Neural cell (in vitro differentiated cells): ENCODE results near the gene KCNS3. TPM values are rescaled to one million over a fixed set of nuclear protein-coding genes. Genes with fewer than 3 reads are reported as not detected.

Experiments
- H2AFZ ChIP-seq: fragments of 200-600, 300-800 bp; sonication (generic), shearing (Covaris generic); 2 replicates; pipeline ENCODE4 v1.6.0; 2014; ENCODE audit warnings: low read depth, mild to moderate bottlenecking, antibody characterized with exemption, low read length, moderate library complexity
- H3F3A ChIP-seq: fragments of 200-600 bp; shearing (Covaris generic); 2 replicates; pipeline ENCODE4 v1.6.1; 2016; ENCODE audit warnings: mild to moderate bottlenecking, moderate library complexity, mixed read lengths, antibody characterized with exemption, low read length; ENCODE audit not compliant: insufficient read depth, poor library complexity, severe bottlenecking
- H3K27ac ChIP-seq: fragments of 200-600, 300-800 bp; sonication (generic), shearing (Covaris generic); 2 replicates; pipeline ENCODE4 v1.5.1; 2014; ENCODE audit warnings: mild to moderate bottlenecking, low read length, moderate library complexity
- H3K27me3 ChIP-seq: fragments of 300-800, 200-600 bp; sonication (generic), shearing (Covaris generic); 2 replicates; pipeline ENCODE4 v1.6.0; 2014; ENCODE audit warnings: mild to moderate bottlenecking, low read depth, low read length, moderate library complexity; ENCODE audit not compliant: insufficient read depth
- H3K36me3 ChIP-seq: fragments of 300-800, 200-600 bp; sonication (generic), shearing (Covaris generic); 2 replicates; pipeline ENCODE4 v1.5.1; 2014; ENCODE audit warnings: mild to moderate bottlenecking, antibody characterized with exemption, low read length, moderate library complexity; ENCODE audit not compliant: insufficient read depth
- H3K4me2 ChIP-seq: fragments of 300-800, 200-600 bp; sonication (generic), shearing (Covaris generic); 2 replicates; pipeline ENCODE4 v1.6.0; 2014; ENCODE audit warnings: mild to moderate bottlenecking, low read length
- H3K4me3 ChIP-seq: fragments of 300-800, 200-600 bp; sonication (generic), shearing (Covaris generic); 2 replicates; pipeline ENCODE4 v1.5.1; 2014; ENCODE audit warnings: mild to moderate bottlenecking, low read length, moderate library complexity
- H3K79me2 ChIP-seq: fragments of 200-600 bp; shearing (Covaris generic); replicated peaks from 2 replicates; pipeline ENCODE4 v1.6.0; 2014; ENCODE audit warnings: mild to moderate bottlenecking, low read length, moderate library complexity; ENCODE audit not compliant: insufficient read depth
- H3K9ac ChIP-seq: fragments of 300-800, 200-600 bp; sonication (generic), shearing (Covaris generic); 2 replicates; pipeline ENCODE4 v1.6.1; 2016; ENCODE audit warnings: mild to moderate bottlenecking, low read length, mixed read lengths
- H3K9me2 ChIP-seq: fragments of 200-600 bp; shearing (Covaris generic); 2 replicates; pipeline ENCODE4 v1.6.1; 2016; ENCODE audit warnings: mild to moderate bottlenecking, low read length, mixed read lengths; ENCODE audit not compliant: insufficient read depth
- H3K9me3 ChIP-seq: fragments of 200-600, 300-800 bp; sonication (generic), shearing (Covaris generic); 2 replicates; pipeline ENCODE4 v1.6.1; 2016; ENCODE audit warnings: mild to moderate bottlenecking, mixed run types, low read length, moderate library complexity, mixed read lengths
- H4K20me1 ChIP-seq: fragments of 200-600 bp; shearing (Covaris generic); 2 replicates; pipeline ENCODE4 v1.6.1; 2016; ENCODE audit warnings: mild to moderate bottlenecking, mixed run types; ENCODE audit not compliant: insufficient read depth
- EP300 ChIP-seq: fragments of 450-650 bp; conservative IDR thresholded peaks from 2 replicates; pipeline ENCODE4 v1.6.1; 2014; ENCODE audit warnings: antibody characterized with exemption, mild to moderate bottlenecking, moderate library complexity; ENCODE audit not compliant: poor library complexity, severe bottlenecking
- EZH2 ChIP-seq: fragments of 200-600, 300-800 bp; shearing (Covaris generic), sonication (generic); IDR thresholded peaks from 2 replicates; pipeline ENCODE4 v1.6.1; 2014; ENCODE audit warnings: antibody characterized with exemption, low read length, borderline replicate concordance, mild to moderate bottlenecking; ENCODE audit not compliant: insufficient read depth, poor library complexity, severe bottlenecking
- MXI1 ChIP-seq: fragments of 450-650 bp; conservative IDR thresholded peaks from 2 replicates; pipeline ENCODE4 v1.6.1; 2014; ENCODE audit warnings: antibody characterized with exemption, mild to moderate bottlenecking; ENCODE audit not compliant: poor library complexity, severe bottlenecking
- POLR2AphosphoS5 ChIP-seq: IDR thresholded peaks from 2 replicates; pipeline ENCODE4 v1.6.1; 2012
- RAD21 ChIP-seq: fragments of 450-650 bp; conservative IDR thresholded peaks from 2 replicates; pipeline ENCODE4 v1.6.1; 2014; ENCODE audit warnings: antibody characterized with exemption, mild to moderate bottlenecking, moderate library complexity
- SMC3 ChIP-seq: fragments of 450-650 bp; conservative IDR thresholded peaks from 2 replicates; pipeline ENCODE4 v1.6.1; 2014; ENCODE audit warnings: antibody characterized with exemption, mild to moderate bottlenecking, moderate library complexity; ENCODE audit not compliant: poor library complexity
- TAF1 ChIP-seq: IDR thresholded peaks from 2 replicates; pipeline ENCODE4 v1.6.1; 2012; ENCODE audit warnings: low read depth
- polyA plus RNA-seq: library from polyadenylated mRNA; depleted of rRNA; stranded (reverse); fragments of >200 nt; gene quantifications from 2 replicates; pipeline ENCODE4 v1.2.3, GENCODE V29; 2014
- TF ChIP-seq, protein P1 (sequence below): IDR thresholded peaks from 2 replicates; pipeline ENCODE4 v1.6.1; 2012; ENCODE audit warnings: borderline replicate concordance
- TF ChIP-seq, protein P2 (sequence below): fragments of 450-650 bp; IDR thresholded peaks from 2 replicates; pipeline ENCODE4 v1.5.1; 2014; ENCODE audit warnings: antibody characterized with exemption, mild to moderate bottlenecking, moderate library complexity; ENCODE audit not compliant: poor library complexity, severe bottlenecking

Gene KCNS3
- polyA plus RNA-seq, 1 donor from 2014 or later, result 0.15 TPM

DNA sequence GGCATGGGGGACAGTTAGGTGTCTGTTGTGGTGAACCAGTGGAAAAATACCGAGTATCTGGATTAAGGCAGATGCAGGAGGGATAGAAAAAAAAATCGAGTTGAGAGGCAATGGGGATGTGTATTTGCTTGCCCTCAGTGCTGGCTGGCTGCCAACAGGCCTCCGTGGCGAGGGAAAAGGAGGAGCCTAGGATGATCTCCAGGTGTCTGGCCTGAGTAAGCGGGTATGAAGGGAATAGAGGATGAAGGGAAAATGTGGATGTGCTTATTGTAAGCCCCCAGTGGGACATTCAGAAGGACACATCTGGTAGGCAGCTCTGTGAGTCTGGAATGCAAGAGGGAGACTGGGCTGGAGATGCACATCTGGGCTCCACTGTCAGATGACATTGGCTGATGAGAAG is 22.8 kb downstream of the KCNS3 start:
- Histone ChIP-seq H4K20me1 (no peaks in the 10 kb centered on the region), H3K9me3 (no peaks in the 10 kb centered on the region), H3K9me2 (no peaks in the 10 kb centered on the region), H3K79me2 (no peaks in the 10 kb centered on the region), H3K27me3 (no peaks in the 10 kb centered on the region), H3K4me2 (no peak overlapping the region), H2AFZ (no peak overlapping the region), H3K36me3 (no peaks in the 10 kb centered on the region), H3K9ac (no peak overlapping the region), H3F3A (no peaks in the 10 kb centered on the region), H3K4me3 (no peak overlapping the region), H3K27ac (no peak overlapping the region)
- TF ChIP-seq, protein P1, sequence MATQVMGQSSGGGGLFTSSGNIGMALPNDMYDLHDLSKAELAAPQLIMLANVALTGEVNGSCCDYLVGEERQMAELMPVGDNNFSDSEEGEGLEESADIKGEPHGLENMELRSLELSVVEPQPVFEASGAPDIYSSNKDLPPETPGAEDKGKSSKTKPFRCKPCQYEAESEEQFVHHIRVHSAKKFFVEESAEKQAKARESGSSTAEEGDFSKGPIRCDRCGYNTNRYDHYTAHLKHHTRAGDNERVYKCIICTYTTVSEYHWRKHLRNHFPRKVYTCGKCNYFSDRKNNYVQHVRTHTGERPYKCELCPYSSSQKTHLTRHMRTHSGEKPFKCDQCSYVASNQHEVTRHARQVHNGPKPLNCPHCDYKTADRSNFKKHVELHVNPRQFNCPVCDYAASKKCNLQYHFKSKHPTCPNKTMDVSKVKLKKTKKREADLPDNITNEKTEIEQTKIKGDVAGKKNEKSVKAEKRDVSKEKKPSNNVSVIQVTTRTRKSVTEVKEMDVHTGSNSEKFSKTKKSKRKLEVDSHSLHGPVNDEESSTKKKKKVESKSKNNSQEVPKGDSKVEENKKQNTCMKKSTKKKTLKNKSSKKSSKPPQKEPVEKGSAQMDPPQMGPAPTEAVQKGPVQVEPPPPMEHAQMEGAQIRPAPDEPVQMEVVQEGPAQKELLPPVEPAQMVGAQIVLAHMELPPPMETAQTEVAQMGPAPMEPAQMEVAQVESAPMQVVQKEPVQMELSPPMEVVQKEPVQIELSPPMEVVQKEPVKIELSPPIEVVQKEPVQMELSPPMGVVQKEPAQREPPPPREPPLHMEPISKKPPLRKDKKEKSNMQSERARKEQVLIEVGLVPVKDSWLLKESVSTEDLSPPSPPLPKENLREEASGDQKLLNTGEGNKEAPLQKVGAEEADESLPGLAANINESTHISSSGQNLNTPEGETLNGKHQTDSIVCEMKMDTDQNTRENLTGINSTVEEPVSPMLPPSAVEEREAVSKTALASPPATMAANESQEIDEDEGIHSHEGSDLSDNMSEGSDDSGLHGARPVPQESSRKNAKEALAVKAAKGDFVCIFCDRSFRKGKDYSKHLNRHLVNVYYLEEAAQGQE, result no peak
- no peak for TF ChIP-seq SMC3
- TF ChIP-seq EZH2, result no peak
- TF ChIP-seq POLR2AphosphoS5, result no peak
- TF ChIP-seq TAF1, result no peak
- TF ChIP-seq RAD21, result no peak
- TF ChIP-seq MXI1, result no peak
- TF ChIP-seq EP300, result no peak
- TF ChIP-seq, protein P2, sequence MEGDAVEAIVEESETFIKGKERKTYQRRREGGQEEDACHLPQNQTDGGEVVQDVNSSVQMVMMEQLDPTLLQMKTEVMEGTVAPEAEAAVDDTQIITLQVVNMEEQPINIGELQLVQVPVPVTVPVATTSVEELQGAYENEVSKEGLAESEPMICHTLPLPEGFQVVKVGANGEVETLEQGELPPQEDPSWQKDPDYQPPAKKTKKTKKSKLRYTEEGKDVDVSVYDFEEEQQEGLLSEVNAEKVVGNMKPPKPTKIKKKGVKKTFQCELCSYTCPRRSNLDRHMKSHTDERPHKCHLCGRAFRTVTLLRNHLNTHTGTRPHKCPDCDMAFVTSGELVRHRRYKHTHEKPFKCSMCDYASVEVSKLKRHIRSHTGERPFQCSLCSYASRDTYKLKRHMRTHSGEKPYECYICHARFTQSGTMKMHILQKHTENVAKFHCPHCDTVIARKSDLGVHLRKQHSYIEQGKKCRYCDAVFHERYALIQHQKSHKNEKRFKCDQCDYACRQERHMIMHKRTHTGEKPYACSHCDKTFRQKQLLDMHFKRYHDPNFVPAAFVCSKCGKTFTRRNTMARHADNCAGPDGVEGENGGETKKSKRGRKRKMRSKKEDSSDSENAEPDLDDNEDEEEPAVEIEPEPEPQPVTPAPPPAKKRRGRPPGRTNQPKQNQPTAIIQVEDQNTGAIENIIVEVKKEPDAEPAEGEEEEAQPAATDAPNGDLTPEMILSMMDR, result no peak

- Histone ChIP-seq H3F3A (no peaks in the 10 kb centered on the region), H3K9ac (no peak overlapping the region), H3K36me3 (no peaks in the 10 kb centered on the region), H3K4me2 (no peak overlapping the region), H3K27me3 (no peaks in the 10 kb centered on the region), H2AFZ (no peak overlapping the region), H3K27ac (no peak overlapping the region), H4K20me1 (no peaks in the 10 kb centered on the region), H3K79me2 (no peaks in the 10 kb centered on the region), H3K9me2 (no peaks in the 10 kb centered on the region), H3K9me3 (no peaks in the 10 kb centered on the region), H3K4me3 (no peak overlapping the region)
- no peak for TF ChIP-seq EZH2
- TF ChIP-seq, protein P2, result no peak
- no peak for TF ChIP-seq SMC3
- no peak for TF ChIP-seq MXI1
- TF ChIP-seq TAF1, result no peak
- TF ChIP-seq RAD21, result no peak
- TF ChIP-seq POLR2AphosphoS5, result no peak
- TF ChIP-seq EP300, result no peak
- TF ChIP-seq, protein P1, result no peak
Measured at GRCh38 chr2:17910980-17911379, 32.5 kb downstream of the KCNS3 start.
